SH-SY5Y (cell line): ENCODE results near the gene LMF1.

Experiments
- GATA2 ChIP-seq: IDR thresholded peaks from 2 replicates; pipeline ENCODE4 v1.6.1; 2011; ENCODE audit warnings: mild to moderate bottlenecking, low read depth, low read length
- GATA3 ChIP-seq: IDR thresholded peaks from 2 replicates; pipeline ENCODE4 v1.6.1; 2011; ENCODE audit warnings: low read depth, mild to moderate bottlenecking, low read length, moderate library complexity

The LMF1 gene

GRCh38 chr16:970766-971581 is at the start of gene LMF1:
Gene LMF1 (minus strand): TSS chr16:970984. CDS start chr16:970980, 4 bp downstream.
- TF ChIP-seq GATA2 (no peak), GATA3 (no peak)

DNA sequence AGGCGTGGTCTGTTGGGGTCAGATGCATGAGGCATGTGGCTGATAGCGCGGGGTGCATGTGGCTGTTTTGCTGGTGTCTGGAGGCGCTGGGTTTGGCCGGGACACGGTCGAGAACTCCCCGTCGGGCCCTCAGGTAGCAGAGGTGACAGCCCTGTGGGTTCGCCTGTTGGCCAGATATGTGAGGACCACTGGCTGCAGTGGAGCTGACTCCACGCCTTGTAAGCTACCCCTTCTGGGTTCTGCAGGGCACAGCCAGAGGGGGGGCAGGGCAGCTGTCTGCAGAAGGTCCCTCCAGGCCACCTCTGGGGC is 49.3 kb upstream of the LMF1 start:
- no peak for TF ChIP-seq GATA2
- no peak for TF ChIP-seq GATA3

DNA sequence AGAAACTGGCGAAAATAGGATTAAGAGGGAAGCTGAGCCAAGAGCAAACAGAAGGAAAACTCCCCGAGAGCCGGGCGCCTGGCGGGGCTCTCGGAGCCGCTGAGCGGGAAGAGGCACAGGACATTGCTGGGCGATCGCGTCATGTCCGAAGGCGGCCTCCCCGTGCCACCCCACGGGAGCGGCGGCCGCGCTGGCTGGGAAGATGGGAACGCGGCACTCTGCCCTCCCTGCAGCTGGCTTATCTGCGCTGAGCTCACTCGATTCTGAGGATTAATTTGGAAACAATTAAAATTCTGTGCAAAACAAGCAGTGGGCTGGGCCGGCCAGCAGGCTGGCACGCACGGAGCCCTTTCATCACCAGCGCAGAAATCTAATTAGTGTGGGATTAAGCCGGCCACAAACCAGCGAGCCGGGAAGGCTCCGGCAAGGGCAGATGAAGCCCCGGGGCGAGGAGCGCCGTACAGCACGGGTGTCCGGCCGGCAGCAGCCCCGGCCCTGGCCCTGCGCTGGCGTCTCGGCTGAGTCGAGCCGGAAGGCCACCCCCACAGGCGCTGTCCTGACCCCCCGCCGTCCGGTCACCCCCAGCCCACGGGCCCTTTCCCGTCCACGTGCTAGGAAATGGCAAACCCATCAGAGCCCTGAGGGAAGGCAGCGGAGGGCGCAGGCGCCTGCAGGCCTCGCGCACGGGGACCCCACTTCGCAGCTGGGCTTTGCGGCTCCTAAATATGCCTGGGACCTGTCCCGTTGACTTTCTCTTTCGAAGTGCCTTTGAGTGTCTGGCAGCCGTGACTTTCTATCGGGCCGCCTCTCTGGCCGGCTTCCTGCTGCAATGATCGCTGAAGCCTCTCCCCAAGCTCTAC is 48.7 kb upstream of the LMF1 start:
- no peak for TF ChIP-seq GATA2
- no peak for TF ChIP-seq GATA3

GRCh38 chr16:1018447-1019198 is 47.8 kb upstream of the LMF1 start:
- TF ChIP-seq GATA2, result no peak

DNA sequence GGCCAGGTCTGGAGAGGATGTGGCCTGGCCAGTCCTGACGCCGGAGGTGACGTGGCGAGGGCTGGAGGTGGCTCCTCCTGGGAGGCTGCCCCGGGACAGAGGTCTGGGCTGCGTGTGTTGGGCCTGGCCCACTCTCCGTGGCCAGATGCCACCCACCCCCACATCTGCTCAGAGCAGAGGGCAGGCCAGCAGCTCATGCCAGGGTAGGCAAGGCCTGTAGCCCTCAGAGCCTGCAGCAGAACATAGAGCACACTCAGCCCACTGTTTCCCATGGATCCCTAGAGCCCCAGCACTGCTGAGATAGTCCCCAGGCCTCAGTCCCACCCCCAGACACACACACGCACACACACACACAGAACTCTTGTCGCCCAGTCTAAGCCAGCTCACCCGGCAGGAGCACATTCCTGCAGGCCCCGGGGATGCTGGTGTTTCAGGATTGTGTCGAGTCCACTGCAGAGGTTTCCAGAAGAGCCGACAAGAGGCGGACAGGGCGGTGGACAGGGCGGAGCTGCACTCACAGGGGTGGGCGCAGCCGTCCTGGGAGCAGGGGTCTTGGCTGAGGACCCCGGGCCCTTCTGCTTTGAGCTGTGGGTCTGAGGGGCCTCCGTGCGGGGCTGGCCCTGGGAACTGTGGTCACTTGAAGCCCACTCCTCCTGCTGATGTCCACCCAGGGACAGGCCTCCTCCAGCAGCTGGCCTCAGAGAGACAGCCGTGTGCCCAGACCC is 44.1 kb upstream of the LMF1 start:
- TF ChIP-seq GATA3, result no peak
- no peak for TF ChIP-seq GATA2

DNA sequence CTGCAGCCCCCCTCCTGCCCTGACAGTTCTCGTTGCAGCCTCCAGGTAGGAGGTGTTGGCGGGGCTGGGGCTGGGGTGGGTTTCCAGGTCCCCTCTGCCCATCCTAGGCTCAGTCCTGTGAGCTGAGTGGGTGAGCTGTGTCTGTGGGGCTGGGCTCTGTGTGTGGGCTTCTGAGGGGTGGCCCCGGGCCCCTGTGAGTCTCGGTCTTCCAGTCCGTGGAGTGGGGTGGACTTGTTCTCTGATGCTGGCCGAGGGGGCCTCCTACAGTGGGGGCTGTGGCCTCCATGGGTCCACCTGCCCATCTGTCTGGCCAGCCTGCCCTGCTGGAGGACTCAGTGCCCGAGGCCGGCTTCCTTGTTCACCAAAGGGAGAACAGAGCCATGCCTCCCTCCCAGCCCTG is 43.4 kb upstream of the LMF1 start:
- no peak for TF ChIP-seq GATA2
- no peak for TF ChIP-seq GATA3

DNA sequence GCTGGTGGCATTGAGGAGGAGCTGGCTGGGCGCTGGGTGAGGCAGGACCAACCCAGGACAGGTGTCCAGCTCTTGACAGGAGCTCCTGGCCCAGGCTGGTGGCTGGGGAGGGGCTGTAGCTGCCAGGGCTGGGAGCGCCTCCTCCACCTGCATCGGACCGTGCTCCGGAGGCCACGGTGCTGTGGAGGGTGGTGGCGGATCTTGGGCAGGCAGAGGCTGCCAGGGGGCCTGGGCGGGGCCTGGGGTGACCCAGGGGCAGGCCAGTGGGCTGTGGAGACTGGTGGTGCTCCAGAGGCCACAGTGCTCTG is 42.8 kb upstream of the LMF1 start:
- no peak for TF ChIP-seq GATA3
- no peak for TF ChIP-seq GATA2

- no peak for TF ChIP-seq GATA3
Observed at GRCh38 chr16:1012722-1013592, 42.2 kb upstream of the LMF1 start.

GRCh38 chr16:1012135-1012534 is 41.4 kb upstream of the LMF1 start:
- TF ChIP-seq GATA2 (no peak), GATA3 (no peak)

DNA sequence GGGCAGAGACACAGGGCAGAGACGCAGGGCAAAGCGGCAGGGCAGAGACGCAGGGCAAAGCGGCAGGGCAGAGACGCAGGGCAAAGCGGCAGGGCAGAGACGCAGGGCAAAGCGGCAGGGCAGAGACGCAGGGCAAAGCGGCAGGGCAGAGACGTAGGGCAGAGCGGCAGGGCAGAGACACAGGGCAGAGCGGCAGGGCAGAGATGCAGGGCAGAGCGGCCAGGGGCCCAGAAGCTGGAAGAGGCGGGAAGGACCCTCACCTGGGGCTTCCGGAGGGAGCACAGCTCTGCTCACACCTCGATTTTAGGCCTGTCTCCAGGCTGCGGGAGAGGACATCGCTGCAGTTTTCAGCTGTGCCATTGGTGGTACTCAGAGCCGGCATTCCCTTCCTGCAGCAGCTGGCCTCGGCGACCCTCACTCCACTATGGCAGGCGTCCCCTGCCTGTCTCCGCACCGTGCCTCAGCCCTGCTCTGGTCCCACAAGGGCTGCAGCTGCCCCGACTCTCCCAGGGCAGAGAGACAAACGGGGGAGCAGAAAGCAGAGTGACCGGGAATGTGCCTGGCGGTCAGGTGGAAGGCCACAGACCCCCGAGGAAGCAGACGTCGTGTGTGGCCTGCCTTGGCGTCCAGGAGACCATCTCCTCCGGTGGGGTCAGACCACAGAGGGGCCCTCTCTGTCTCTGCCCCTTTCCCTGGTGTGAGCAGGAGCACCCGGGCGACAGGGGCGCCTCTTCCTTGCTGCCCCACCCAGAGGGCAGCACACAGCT is 40.7 kb upstream of the LMF1 start:
- TF ChIP-seq GATA3, result no peak
- no peak for TF ChIP-seq GATA2

DNA sequence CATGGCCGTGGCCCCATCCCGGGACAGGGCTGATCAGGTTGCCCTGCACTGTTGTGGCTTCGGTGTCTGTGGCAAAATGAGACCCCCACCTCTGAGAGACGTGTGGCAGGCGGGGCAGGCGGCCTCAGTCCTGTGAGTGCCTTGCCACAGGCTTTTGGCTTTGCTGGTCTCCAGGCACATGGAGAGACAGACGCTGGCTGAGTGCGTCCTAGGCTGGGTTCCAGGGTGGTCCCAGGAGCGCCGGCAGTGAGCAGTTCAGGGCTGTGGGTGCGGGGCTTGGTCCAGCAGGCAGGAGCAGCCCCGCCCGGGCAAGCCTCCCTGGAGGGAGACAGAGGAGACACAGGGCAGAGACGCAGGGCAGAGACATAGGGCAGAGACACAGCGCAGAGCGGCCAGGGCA is 40.0 kb upstream of the LMF1 start:
- no peak for TF ChIP-seq GATA3
- TF ChIP-seq GATA2, result no peak

DNA sequence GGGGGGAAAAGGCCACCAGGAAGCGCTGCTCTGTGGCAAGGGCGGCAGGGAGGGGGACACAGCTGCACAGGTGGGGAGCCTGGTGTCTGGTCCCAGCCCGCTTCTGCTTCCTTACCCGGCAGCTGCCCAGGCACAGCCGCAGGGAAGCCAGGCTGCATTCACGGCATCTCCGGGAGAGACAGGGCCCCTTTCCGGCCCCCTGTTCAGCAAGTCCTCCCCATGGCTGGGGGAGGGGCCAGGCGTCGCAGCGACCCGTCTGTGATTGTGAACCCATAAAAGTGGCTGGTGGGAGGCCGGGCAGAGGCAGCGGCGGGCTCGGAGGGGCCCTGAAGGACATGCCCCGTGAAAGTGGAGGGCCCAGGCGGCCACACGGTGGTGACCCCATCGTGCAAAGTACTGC is 39.5 kb upstream of the LMF1 start:
- TF ChIP-seq GATA3 (no peak), GATA2 (no peak)

GRCh38 chr16:1009358-1010150 is 38.8 kb upstream of the LMF1 start:
- TF ChIP-seq GATA2 (no peak), GATA3 (no peak)
